ENCODE data around the gene HHEX. TPM values are rescaled to one million over a fixed set of nuclear protein-coding genes. Genes with fewer than 3 reads are reported as not detected.

HHEX gene
- total and polyA plus RNA-seq, 10 of the 15 experiments (the other 5 are each of a cell fraction or from before 2014, with no cell fraction given): 3.9 to 32.8 (median 16.4) TPM

GRCh38 chr10:92691591-92692079, 1.9 kb downstream of the HHEX start:
- BruUV-seq (replicated peaks): no TSS peak
- CTCF ChIA-PET: no interaction called here
- Histone ChIP-seq H3K4me3 (no peak overlapping the region), H2AFZ (ENCODE audit: control insufficient read depth, low read depth, low read length) (no peak overlapping the region), H3K4me2 (ENCODE audit: control insufficient read depth, insufficient read depth) (peak overlapping the region; percentile 74; the same call in 1 of the 2 replicates), H3K9ac (ENCODE audit: control insufficient read depth, insufficient read depth, low read length) (no peak overlapping the region), H3K4me1 (ENCODE audit: control insufficient read depth, insufficient read depth, low read length) (peaks cover 16% of the 10 kb centered on the region), H3K27me3 (replicated peaks in 1 of 2; ENCODE audit: control insufficient read depth in 2 of 2, insufficient read depth in 2 of 2, low read length in 1 of 2) (peaks cover 0 to 28% of the 10 kb centered on the region in 2 experiments; a peak in 3 of 4 replicates), H3K27ac (ENCODE audit: control insufficient read depth, insufficient read depth) (no peak overlapping the region), H3K79me2 (ENCODE audit: control insufficient read depth, insufficient read depth, low read length) (no peaks in the 10 kb centered on the region), H3K9me3 (replicated peaks; ENCODE audit: control insufficient read depth, insufficient read depth, low read length) (no peaks in the 10 kb centered on the region), H4K20me1 (ENCODE audit: control insufficient read depth, insufficient read depth) (no peaks in the 10 kb centered on the region), H3K36me3 (ENCODE audit: control insufficient read depth in 2 of 2, insufficient read depth in 2 of 2, low read length in 1 of 2) (no peaks in the 10 kb centered on the region)
- ATAC-seq (peak; percentile 16), FAIRE-seq (no peak), DNase-seq (ENCODE audit: low read depth, low spot score) (no peak)
- POLR2A ChIA-PET: no interaction called here
- RAD21 ChIA-PET (ENCODE audit: unreplicated experiment): interaction anchor here (0.5 kb wide), 1 partner anchor 89 kb away, joined by 4 read pairs; no protein-coding TSS in a partner anchor
- TF ChIP-seq ETV6 (conservative IDR thresholded peaks at IDR 0.05 in 1 of 2, IDR thresholded peaks at IDR 0.05 in 1 of 2; ENCODE audit: borderline replicate concordance in 1 of 2, low read depth in 1 of 2) (peak in 1 of 2 experiments; percentile 83; a peak in 2 of 4 replicates), RAD21 (IDR thresholded peaks at IDR 0.05; ENCODE audit: insufficient read depth, low read depth, low read length) (0 out of 2 replicates have a peak, but pooled peaks have one; percentile 8), TCF12 (IDR thresholded peaks at IDR 0.05; ENCODE audit: low read depth, low read length) (no peak), NRF1 (conservative IDR thresholded peaks at IDR 0.05; ENCODE audit: low read depth, low read length) (no peak), EGR1 (IDR thresholded peaks at IDR 0.05; ENCODE audit: borderline replicate concordance in 1 of 2, low read depth in 2 of 2, low read length in 2 of 2) (peak in 1 of 2 experiments; percentile 86; a peak in 2 of 3 replicates), TARDBP (IDR thresholded peaks at IDR 0.05; ENCODE audit: borderline replicate concordance) (0 out of 2 replicates have a peak, but pooled peaks have one; percentile 15)
- in situ Hi-C loops (cut with MboI) (no loop called here), intact Hi-C loops (cut with micrococcal nuclease; ENCODE audit: unreplicated experiment) (loop anchor here (5.0 kb wide), 1 partner anchor 51 kb away; no protein-coding TSS in a partner anchor)
- SMC1A ChIA-PET (ENCODE audit: uncharacterized antibody, unreplicated experiment): interaction anchor here (0.6 kb wide), 1 partner anchor 119 kb away, joined by 3 read pairs; no protein-coding TSS in a partner anchor
- WGBS (ENCODE audit: insufficient coverage, insufficient replicate concordance, low lambda C conversion rate, missing lambda C conversion rate): 16% methylated on average over 35 of the region's 35 CpGs
